ENCODE measurements around the gene INSRR.

Gene INSRR

GRCh38 chr1:156804572-156805243 is 54.2 kb downstream of the INSRR start:
- no peak for DNase-seq (ENCODE audit: low read depth)

- DNase-seq (ENCODE audit: low read depth), result no peak
Observed at GRCh38 chr1:156804026-156804425, 54.9 kb downstream of the INSRR start.

- DNase-seq (ENCODE audit: low read depth), result no peak
Observed at GRCh38 chr1:156803086-156803851, 55.6 kb downstream of the INSRR start.

GRCh38 chr1:156802421-156802935 is 56.4 kb downstream of the INSRR start:
- DNase-seq (ENCODE audit: low read depth), result no peak

GRCh38 chr1:156801409-156802121 is 57.4 kb downstream of the INSRR start:
- DNase-seq (ENCODE audit: low read depth), result peak; percentile 58

GRCh38 chr1:156797212-156797871 is 61.6 kb downstream of the INSRR start:
- DNase-seq (ENCODE audit: low read depth), result no peak

- no peak for DNase-seq (ENCODE audit: low read depth)
Observed at GRCh38 chr1:156796340-156797097, 62.4 kb downstream of the INSRR start.

- DNase-seq (ENCODE audit: low read depth), result no peak
Observed at GRCh38 chr1:156795787-156796186, 63.1 kb downstream of the INSRR start.

- no peak for DNase-seq (ENCODE audit: low read depth)
Observed at GRCh38 chr1:156795374-156795733, 63.6 kb downstream of the INSRR start.

- no peak for DNase-seq (ENCODE audit: low read depth)
Observed at GRCh38 chr1:156794506-156795373, 64.2 kb downstream of the INSRR start.

All from HS-5 (cell line).